ENCODE results near the gene TMED1.
A peak's percentile ranks its signal among the peaks of the same experiment; 100 is the strongest.

TMED1 gene

GRCh38 chr19:10811391-10812111 is 24.5 kb downstream of the TMED1 start:
- no peak for DNase-seq (ENCODE audit: low read depth in 3 of 3)

- no peak for DNase-seq (ENCODE audit: low read depth in 3 of 3)
Measured at GRCh38 chr19:10809651-10810285, 26.2 kb downstream of the TMED1 start.

GRCh38 chr19:10808937-10809649 is 26.9 kb downstream of the TMED1 start:
- peak in 1 of 3 experiments; percentile 30 for DNase-seq (ENCODE audit: low read depth in 3 of 3)

- DNase-seq (ENCODE audit: low read depth in 3 of 3), result no peak
Measured at GRCh38 chr19:10805758-10806247, 30.2 kb downstream of the TMED1 start.

GRCh38 chr19:10805065-10805757 is 30.8 kb downstream of the TMED1 start:
- no peak for DNase-seq (ENCODE audit: low read depth in 3 of 3)

- no peak for DNase-seq (ENCODE audit: low read depth in 3 of 3)
Measured at GRCh38 chr19:10803252-10803651, 32.8 kb downstream of the TMED1 start.

GRCh38 chr19:10802479-10802878 is 33.5 kb downstream of the TMED1 start:
- DNase-seq (ENCODE audit: low read depth in 3 of 3), result no peak

- DNase-seq (ENCODE audit: low read depth in 3 of 3), result no peak
Measured at GRCh38 chr19:10800488-10800887, 35.5 kb downstream of the TMED1 start.

GRCh38 chr19:10797541-10798256 is 38.3 kb downstream of the TMED1 start:
- peak; percentile 62 to 86 (median 72) for DNase-seq (ENCODE audit: low read depth in 3 of 3)

- no peak for DNase-seq (ENCODE audit: low read depth in 3 of 3)
Measured at GRCh38 chr19:10797078-10797477, 38.9 kb downstream of the TMED1 start.

GRCh38 chr19:10796653-10797052 is 39.4 kb downstream of the TMED1 start:
- DNase-seq (ENCODE audit: low read depth in 3 of 3), result no peak

- no peak for DNase-seq (ENCODE audit: low read depth in 3 of 3)
Measured at GRCh38 chr19:10789866-10790265, 46.1 kb downstream of the TMED1 start.

- no peak for DNase-seq (ENCODE audit: low read depth in 3 of 3)
Measured at GRCh38 chr19:10788146-10788545, 47.9 kb downstream of the TMED1 start.

GRCh38 chr19:10784257-10784656 is 51.8 kb downstream of the TMED1 start:
- no peak for DNase-seq (ENCODE audit: low read depth in 3 of 3)

GRCh38 chr19:10782795-10783194 is 53.2 kb downstream of the TMED1 start:
- DNase-seq (ENCODE audit: low read depth in 3 of 3), result no peak
